GM21515 (cell line): ENCODE data around the gene UGP2.

Experiments used
- ATAC-seq: cut with Tn5 transposase; IDR thresholded peaks from one replicate; pipeline ENCODE4 v1.9.1; 2021; ENCODE audit not compliant: unreplicated experiment

Gene UGP2

GRCh38 chr2:63863707-63864106 lies 22.0 kb downstream of the UGP2 start:
- ATAC-seq: no peak

DNA sequence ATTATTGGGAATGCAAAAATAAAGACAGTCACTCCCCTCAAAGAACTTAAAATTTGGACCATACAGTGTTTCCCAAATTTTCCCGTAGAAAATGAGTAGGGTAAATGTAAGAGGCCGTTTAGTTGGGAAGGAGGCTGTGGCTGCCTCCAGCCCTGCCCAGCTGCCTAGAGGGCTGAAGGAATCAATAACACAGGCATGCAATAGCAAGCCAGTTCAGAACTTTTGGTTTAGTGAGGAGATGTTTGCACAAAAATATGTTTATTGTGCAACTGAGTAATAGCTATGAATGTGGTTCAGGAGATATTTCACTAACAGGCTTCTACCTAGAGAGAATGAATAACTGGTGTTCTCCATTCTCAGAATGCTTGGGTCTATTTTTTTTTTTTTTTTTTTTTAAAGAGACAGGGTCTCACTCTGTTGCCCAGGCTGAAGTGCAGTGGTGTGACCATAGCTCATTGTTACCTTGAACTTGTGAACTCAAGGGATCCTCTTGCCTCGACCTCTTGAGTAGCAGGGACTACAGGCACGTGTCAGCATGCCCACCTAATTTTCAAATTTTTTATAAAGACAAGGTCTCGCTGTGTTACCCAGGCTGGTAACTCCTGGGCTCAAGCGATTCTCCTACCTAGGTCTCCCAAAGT lies 23.6 kb downstream of the UGP2 start:
- no peak for ATAC-seq

DNA sequence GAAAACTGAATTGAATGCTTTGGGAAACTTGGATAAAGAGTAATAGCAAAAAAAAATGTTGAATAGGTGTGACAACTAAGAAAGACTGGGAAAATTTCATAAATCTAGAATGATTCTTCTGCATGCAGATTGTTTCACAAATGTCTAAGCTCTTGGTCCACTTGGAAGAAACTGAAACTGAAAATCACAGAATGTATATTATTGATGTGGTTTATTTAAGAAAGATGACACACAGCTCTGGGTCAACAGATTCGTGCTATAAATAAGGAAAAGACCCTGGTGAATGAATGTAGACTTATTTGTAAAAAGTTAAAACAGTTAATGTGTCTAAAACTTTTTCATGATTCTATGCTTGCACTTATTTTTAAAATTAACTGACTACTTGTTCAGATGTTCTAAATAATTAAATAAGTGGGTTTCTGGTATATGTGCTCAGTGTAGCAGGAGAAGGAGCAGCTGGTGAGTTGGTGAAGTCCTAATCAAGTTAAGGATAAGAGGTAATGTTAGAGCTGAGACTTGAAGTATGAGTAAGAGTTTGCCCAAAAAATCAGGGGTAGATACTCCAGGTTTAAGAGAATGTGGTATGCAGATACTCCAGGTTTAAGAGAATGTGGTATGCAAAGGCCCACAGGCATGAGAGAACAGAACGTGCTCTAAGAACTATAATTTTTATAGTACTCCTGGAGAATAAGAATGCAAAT lies 24.5 kb downstream of the UGP2 start:
- no peak for ATAC-seq

DNA sequence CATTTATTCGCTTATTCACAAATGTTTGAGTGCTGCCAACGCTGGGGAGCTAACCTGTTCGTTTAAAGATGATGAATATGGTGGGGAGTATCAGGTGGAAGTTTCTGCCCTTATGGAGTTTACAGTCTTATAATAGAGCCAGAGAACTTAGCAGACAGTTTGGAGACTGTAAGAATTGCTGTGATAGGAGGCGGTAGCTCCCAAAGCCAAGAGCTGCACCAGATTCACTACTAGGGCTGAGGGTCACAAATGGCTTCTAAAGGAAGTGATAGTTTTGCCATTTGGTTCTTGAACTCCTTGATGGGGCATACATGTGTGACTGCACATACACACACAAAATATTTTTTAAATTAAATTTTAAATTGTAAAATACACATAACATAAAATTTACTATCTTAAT lies 29.0 kb downstream of the UGP2 start:
- ATAC-seq: no peak

GRCh38 chr2:63871864-63872263 lies 30.2 kb downstream of the UGP2 start:
- ATAC-seq: no peak

- no peak for ATAC-seq
Measured at GRCh38 chr2:63872571-63873328, 31.1 kb downstream of the UGP2 start.

- ATAC-seq: no peak
Measured at GRCh38 chr2:63874204-63875130, 32.8 kb downstream of the UGP2 start.

DNA sequence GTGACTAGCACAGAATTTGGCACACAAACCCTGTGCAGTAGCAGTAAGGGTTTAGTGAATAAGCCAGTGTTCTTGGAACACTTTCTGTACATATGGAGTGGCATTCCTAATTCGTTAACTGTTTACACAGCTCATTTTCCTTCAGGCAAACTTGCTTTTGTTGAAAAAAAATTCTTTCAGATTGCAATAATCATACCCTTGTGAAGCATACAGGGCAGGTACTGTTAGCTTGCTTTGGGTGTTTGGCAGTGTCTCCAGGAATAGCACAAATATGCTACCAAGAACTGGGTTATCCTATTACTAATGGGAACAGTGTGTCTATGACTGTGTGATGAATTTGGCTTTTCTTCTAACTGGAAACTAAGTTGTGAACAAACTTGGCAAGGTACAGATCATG lies 33.4 kb downstream of the UGP2 start:
- no peak for ATAC-seq

DNA sequence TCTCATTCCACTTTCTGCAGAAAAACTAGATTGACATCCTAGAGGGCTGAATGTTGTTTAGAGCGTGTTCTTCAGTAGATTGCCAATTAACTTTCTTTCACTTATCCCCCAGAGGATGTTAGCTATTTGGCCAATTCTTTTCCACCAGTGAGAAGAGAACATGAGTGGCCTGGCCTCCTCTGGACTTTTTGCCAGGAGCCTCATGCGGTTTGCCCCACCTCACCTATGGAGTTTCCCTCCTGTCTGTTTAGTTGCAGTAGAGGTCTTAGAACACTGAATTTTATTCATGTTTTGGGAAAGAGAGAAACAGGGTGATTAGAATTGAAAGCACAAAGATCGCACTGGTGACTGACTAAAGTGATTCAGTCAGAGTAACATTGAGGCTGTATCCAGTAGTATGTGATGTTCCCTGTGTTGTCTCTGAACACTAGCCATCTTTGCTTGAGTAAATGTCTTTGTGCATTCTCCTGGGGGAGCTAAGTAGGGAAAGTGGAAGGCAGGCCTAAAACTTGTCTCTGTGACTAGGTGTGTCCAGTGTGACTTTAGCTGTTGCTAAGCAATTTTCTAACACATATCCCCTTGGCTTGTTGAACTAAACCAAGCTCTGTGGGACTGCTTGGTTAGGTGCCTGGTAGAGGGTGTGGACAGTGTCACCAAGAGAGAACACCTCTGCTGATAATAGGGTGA lies 34.0 kb downstream of the UGP2 start:
- no peak for ATAC-seq

DNA sequence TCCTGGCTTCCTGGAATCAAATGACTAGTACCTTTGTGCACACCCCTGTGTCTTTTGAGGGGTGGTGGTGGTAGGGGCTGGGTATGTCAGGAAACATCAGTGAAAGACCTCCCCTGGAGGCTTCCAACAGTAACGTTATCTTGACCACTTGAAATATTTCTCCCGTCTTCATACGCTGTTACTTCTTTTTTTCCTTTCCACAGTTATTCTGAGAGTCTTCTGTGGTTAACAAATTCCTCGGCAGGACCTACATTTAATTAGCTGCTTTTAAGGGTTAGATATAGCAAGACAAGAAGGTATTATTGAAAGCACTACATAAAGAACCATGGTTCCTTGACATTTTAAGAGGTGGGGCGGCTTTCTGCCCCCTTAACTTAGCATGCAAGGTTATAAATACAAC lies 34.6 kb downstream of the UGP2 start:
- no peak for ATAC-seq

DNA sequence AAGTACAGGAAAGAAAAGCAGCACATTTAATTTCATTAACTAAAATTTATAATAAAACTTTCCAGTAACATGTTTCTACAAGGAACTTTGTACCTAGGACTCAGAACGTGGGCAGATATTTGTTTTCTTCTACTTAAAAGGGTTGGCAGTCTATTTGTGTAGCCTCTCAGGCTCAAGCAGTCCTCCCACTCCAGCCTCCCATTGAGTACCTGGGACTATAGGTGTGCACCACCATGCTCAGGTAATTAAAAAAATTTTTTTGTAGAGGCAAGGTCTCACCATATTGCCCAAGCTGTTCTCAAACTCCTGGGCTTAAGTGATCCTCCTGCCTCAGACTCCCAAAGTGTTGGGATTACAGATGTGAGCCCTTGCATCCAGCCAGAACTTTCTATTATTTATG lies 36.8 kb downstream of the UGP2 start:
- no peak for ATAC-seq

GRCh38 chr2:63879876-63880433 lies 38.3 kb downstream of the UGP2 start:
- ATAC-seq: no peak

GRCh38 chr2:63880625-63881024 lies 38.9 kb downstream of the UGP2 start:
- no peak for ATAC-seq

- no peak for ATAC-seq
Measured at GRCh38 chr2:63881205-63881604, 39.5 kb downstream of the UGP2 start.

DNA sequence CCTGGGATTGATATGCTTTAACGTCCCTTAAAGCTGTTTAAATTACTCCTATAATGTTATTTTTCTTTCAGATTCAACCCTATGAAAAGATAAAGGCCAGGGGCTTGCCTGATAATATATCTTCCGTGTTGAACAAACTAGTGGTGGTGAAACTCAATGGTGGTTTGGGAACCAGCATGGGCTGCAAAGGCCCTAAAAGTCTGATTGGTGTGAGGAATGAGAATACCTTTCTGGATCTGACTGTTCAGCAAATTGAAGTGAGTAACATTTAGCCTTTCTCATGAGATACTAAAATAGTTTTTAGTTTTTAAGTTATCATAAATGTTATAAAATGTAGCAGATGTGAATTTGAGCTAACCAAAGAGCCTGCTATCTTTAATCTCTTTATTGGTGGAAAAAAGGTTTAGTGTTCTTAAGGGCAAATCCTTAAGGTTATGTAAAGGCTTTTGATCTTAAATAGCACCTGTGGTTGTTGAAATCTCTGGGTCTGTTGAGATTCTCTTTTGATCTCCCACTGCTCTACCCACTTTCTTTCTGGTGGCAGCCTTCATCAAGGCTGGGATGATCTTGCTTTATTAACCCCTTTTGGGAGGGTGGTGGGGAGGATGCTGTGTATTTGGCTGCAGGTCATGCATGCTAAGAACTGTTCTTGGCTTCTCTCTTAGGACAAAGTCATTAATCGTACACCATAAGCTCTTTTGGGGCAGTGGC lies 40.9 kb downstream of the UGP2 start:
- no peak for ATAC-seq

DNA sequence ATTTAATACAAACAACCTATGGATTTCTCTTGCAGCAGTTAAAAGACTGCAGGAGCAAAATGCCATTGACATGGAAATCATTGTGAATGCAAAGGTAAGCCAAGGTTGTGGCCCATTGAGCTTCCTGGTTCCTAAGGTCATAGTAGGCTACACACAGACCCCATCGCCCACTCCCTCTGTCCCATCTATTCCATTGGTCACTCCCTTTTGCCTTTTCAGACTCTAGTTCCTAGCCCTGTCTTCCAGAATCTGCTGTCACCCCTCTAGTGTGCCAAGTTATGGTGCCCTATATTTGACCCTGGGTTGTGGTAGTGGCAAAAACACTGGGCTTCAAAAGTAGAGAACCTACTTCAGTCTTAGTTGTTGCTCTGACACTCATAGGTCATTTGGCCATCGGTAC lies 44.7 kb downstream of the UGP2 start:
- ATAC-seq: no peak

DNA sequence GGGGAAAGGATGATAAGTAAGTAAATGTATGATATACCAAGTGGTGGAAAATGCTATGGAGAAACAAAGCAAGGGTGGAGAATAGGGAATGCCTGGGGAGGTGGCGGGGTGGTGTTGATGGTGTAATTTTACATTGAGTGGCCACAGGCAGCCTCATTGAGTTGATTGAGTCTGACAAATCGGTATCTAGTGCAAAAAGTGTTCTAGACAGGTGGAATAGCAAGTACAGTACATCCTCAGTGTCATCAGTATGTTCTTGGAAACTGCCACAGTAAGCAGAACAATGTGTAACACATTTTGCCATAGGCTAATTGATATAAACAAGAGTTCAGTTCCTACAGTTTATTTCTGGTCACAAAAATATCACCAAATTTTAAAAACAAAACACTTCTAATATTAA lies 46.4 kb downstream of the UGP2 start:
- no peak for ATAC-seq

GRCh38 chr2:63888490-63889402 lies 47.0 kb downstream of the UGP2 start:
- no peak for ATAC-seq

- no peak for ATAC-seq
Measured at GRCh38 chr2:63890678-63891077, 49.0 kb downstream of the UGP2 start.
